DMS53 treated with DMSO at 0.1 percent for 48 hours (cell line): ENCODE data around the gene C1QTNF3.
"Not testable (repeated sequence)": the region's sequence is repeated elsewhere in the genome, so short reads cannot be mapped to it uniquely, and the experiment has no call there.

Experiments used
- DNase-seq: peaks from one replicate; lab custom pipeline; 2025; ENCODE audit not compliant: unreplicated experiment; lab: John Stamatoyannopoulos, UW

Gene C1QTNF3

DNA sequence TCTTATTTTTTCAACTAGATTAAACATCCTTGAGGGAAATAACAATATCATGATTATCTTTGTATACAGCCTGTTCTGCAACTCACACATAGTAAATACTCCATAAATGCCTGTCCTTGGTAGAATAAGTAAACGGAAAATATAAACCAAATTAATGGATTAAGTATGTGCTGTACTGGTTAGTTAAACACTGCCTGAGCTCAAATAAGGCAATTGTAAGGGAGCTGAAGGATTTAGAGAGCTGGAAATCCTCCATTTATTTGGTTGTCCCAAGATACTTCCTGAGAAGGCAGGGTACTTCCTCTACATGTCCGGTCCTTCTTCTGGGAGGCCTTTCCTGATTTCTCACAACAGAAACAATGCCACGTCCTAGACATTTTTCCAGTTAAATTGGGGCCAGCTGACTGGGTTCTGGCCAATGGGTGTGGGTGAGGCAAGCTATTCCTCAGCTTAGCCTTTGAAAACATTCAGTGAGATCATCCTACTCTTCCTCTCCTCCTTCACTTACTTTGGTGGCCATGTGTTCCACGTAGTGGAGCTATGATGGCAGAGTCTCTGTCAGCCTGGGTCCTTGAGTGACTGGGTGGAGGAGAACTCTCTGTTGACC is 8.5 kb upstream of the C1QTNF3 start:
- no peak for DNase-seq

DNA sequence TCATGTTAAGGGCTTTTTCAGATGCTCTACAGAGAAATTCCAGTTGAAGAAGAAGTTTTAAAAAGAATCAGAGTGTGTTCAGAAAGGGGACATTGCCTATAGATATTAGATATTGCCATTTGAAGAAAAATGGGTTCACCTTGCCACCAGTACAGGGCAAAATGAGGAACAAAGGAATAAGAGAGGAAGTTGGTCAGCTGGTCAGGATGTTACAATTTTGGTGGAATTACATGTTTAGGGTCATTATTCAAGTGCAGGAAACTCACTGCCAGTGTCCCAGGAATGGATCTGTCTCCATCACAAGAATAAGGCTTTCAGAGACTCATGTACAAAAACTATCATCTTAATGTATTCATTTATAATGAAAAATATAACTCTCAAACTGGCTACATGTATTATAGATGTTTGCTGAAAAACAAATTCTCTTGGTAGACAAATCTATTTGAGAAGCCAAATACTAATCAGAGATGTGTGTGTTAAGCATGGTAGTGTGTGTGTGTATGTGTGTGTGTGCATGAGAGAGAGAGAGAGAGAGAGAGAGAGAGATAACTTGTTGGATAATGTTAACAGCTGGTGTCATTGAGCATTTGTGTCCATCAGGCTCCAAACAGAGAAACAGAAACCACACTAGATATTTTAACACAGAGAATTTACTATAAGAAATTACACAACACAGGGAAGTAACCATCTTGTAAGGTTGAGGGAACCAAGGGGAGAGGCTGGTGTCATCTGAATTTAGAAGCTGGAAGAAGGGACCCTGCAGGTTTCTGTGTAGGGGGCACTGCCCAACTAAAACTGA is 5.0 kb upstream of the C1QTNF3 start:
- no peak for DNase-seq

DNA sequence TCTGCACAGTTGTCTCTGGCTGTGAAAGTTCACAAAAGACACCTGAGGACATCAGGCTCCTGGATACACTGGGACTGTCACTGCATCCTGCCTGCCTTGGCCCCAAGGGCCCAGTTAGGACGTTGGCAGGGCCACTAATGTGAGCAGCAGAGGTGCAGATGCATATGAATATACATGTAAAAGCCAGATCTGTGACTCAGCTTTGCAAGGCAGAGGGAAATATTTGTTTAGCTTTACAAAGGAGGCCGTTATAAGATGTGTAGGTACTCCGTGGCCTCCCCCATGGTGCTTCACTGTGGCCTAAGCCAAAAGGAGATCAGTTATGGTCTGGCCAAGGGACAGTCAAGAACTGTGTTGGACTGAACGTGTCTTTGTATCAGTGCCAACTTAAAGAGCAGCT is 4.1 kb upstream of the C1QTNF3 start:
- no peak for DNase-seq

GRCh38 chr5:34045996-34046395 is 3.0 kb upstream of the C1QTNF3 start:
- DNase-seq, result no peak

DNA sequence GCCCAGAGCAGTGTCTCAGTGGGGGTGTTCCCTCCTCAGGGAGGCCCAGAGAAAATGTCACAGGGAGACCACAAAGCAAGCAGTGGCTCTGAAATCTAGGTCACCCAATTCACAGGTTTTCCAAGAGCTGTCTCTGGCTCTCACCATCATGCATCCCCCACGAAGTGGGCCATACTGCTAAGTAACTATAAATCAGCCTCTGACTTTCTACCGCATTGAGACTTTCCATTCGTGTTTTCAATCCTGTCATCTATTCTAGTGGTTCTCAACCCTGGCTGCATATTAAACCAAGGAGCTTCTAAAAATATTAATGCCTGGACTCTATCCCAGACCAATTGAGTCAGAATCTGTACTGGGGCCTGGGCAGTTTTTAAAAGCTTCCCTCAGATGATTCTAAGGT is 2.0 kb upstream of the C1QTNF3 start:
- DNase-seq, result no peak

DNA sequence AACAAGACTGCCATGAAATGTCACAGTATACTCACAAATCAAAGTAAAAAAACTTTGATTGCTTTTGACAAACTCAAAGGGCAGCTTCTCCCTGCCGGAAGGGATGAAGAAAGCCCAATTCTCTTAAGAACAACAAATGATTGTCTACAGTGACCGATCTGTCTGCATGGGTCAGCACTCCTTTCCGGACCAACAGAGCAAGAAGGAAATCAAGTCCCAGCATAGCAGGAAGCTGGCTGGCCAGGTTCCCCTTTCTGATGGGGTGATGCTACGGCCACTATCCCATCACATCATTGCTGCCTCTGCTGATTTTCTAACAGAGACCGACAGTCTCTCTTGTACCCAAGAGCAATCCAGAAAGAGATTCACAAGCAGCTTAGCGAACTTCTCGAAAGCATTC is 692 bp downstream of the C1QTNF3 start:
- no peak for DNase-seq

DNA sequence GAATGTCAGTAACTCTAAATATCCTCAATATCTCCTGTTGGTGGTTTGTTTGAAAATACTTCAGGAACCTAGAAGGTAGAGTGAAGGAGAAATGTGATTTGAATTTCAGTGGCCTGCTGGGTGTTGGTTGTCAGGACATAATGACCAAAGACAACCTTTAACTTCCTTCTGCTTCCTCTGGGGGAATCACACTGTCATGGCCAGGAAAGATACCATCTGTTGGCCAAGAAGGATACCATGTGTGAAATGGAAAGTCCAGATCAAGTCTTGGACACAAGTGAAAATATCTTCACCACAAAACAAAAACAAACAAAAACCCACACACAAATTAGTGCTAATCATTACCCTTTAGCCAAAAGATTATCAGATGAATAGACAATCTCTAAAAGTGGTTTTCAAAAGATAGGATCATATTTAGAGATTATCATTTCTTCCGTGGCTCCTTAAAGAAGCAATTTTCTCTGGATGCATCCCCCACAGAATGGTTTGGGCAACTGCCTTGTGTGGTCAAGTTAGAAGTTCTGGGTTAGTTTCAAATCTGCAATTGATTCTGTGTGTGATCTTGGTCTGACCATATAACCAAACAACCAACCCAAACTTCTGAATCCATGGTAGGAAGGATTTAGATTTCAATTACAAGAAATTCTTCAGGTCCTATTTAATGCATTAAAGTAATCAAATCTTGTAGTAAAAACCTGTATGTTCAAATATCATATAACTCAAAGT is 1.6 kb downstream of the C1QTNF3 start:
- no peak for DNase-seq

- no peak for DNase-seq
These were observed 2.5 kb downstream of the C1QTNF3 start for GRCh38 chr5:34040472-34040871.

GRCh38 chr5:34039398-34040157 is 3.4 kb downstream of the C1QTNF3 start:
- DNase-seq, result no peak

GRCh38 chr5:34038838-34039237 is 4.2 kb downstream of the C1QTNF3 start:
- DNase-seq, result no peak

GRCh38 chr5:34038390-34038789 is 4.6 kb downstream of the C1QTNF3 start:
- no peak for DNase-seq

DNA sequence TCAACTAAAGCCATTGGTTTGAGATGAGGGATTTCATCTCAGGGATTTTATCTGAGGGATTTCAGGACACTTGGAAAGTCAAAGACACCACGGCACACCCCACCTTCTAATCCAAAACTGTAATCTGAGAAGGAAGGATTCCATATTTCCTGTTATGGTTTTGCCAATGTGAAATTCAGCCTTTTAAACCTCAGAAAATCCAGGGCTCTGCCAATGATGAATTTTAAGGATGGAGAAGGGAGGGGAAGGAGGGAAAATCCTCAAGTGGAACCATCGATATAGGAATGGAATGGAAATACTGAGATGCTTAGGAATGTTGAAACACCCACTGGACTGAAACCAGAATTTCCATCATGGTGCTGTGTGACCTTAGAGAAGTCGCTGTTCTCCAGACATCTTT is 5.3 kb downstream of the C1QTNF3 start:
- no peak for DNase-seq

GRCh38 chr5:34035756-34036155 is 7.3 kb downstream of the C1QTNF3 start:
- no peak for DNase-seq

GRCh38 chr5:34034534-34035327 is 8.3 kb downstream of the C1QTNF3 start:
- DNase-seq, result no peak

DNA sequence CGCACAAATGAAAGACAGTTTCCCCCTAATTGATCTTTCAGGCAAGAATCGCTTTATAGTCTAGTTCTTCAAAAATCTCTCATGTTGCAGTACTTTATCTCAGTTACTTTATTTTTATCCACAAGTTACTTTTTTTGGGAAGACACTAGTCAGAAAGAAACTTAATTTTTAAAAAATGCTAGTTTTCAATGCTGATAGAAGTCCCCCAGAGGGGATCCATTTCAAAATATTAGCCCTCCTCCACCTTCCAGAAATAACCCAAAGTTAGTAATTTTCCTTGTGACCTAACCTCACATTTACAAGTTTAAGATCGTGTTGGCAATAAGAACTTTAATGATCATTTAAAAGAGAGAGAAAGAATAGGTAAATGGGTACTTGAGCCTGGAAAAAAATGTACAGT is 11.0 kb downstream of the C1QTNF3 start:
- DNase-seq, result no peak

- DNase-seq, result no peak
These were observed 11.9 kb downstream of the C1QTNF3 start for GRCh38 chr5:34031117-34031516.

- not testable (repeated sequence) for DNase-seq
These were observed 12.4 kb downstream of the C1QTNF3 start for GRCh38 chr5:34030585-34030984.

DNA sequence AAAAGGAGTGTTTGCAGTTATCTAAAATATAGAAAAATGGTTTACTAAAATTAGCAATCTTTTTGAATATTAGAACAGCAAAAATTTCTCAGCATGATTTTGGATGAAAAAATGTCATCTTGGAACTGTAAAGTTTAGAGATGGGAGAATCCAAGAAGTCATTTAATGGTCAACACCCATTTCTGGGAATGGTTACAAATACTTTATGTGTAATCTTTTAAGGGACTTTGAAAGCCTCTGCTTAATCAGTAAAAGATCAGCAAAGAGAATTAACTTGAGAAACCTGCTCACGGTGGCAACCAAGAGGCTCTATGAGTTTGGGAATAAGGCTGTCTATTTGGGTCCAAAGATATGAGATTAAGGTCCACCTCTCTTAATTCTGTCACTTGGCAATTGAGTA is 13.0 kb downstream of the C1QTNF3 start:
- no peak for DNase-seq

DNA sequence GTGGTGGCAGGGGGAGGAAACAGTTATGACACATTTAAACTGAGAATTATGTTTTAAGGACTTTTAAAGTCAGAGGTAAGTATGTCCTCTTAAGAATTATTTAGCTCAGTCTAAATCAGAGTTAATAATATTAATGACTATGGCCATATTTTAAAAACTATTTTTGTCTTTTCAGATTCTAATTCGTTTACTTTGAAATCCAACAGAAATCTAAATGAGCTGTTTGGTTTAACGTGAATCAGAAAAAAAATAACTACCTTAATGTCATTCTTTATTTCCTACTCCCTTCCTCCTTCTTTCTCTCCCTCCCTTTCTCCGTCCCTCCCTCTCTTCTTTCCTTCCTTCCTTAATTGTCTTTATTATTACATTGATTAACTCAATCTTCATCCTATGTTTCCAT is 14.7 kb downstream of the C1QTNF3 start:
- DNase-seq, result no peak

DNA sequence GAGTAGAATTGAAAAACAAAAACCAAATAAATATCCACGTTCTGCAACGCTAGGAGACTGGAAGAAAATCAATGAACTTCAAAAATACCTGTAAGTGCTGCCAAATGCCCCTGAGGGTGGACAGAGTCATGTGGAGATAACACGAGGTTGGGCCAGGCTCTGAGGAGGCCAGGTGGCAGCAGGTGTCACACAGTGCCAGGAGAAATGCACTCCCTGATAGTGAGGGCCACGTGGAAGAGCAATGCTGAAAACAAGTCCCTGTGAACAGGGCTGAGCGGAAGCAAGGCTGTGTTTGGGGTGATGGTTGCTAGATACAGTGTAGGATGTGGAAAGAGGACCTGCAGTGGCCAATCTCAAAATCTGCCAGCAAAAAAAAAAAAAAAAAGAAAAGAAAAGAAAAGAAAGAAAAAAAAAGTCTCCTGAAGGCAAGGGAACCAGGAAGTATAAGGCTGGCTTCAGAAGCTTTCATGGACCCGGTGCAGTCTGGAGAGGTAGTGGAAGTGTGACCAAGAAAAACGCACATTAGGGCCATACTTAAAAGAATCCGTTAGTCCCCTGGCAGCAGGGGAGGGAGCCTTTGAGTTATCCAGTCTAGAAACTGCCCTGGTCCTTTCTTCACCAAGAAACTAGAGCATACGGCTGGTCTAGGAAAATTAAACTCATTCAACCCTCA is 16.8 kb downstream of the C1QTNF3 start:
- no peak for DNase-seq
